CD8-positive, alpha-beta memory T cell (primary cell): ENCODE measurements around the gene ZNF544. TPM values are rescaled to one million over a fixed set of nuclear protein-coding genes. Genes with fewer than 3 reads are reported as not detected.
A peak's percentile ranks its signal among the peaks of the same experiment; 100 is the strongest.

Experiments used
- CTCF ChIA-PET: fragments of 350-600 bp; sonication (Branson Sonifier 250); formaldehyde crosslinking; loops from one replicate; lab custom pipeline; 2021; ENCODE audit warnings: antibody characterized with exemption; lab: Charles Lee
- POLR2A ChIA-PET: fragments of 350-600 bp; sonication (Branson Sonifier 250); formaldehyde crosslinking; loops from one replicate; lab custom pipeline; 2021; ENCODE audit warnings: antibody characterized with exemption; lab: Charles Lee
- DNase-seq, 5 donors: peaks; one replicate each; pipeline versions ENCODE4 v3.0.0 to v3.0.0-alpha.2; 2020 to 2022; ENCODE audit warnings: mixed read lengths in 1 of 5
- H3K27ac ChIP-seq: one replicate; pipeline ENCODE4 v1.7.0; 2013; ENCODE audit warnings: low read depth, mild to moderate bottlenecking, low read length, moderate library complexity
- H3K27me3 ChIP-seq: 2 replicates; pipeline ENCODE4 v1.7.0; 2013; ENCODE audit warnings: low read length, mild to moderate bottlenecking; ENCODE audit not compliant: insufficient read depth, poor library complexity, severe bottlenecking
- H3K36me3 ChIP-seq: 2 replicates; pipeline ENCODE4 v1.7.0; 2013; ENCODE audit warnings: mild to moderate bottlenecking, low read length, moderate library complexity; ENCODE audit not compliant: insufficient read depth
- H3K4me1 ChIP-seq: 2 replicates; pipeline ENCODE4 v1.7.0; 2013; ENCODE audit warnings: mild to moderate bottlenecking, low read length, moderate library complexity; ENCODE audit not compliant: insufficient read depth
- H3K4me3 ChIP-seq: 2 replicates; pipeline ENCODE4 v1.7.0; 2013; ENCODE audit warnings: mild to moderate bottlenecking, low read length
- H3K9me3 ChIP-seq: 2 replicates; pipeline ENCODE4 v1.7.0; 2013; ENCODE audit warnings: mild to moderate bottlenecking, low read length
- H3K27ac Mint-ChIP-seq, 8 donors: one replicate each; pipeline ENCODE4 v1.8.0; 2020 to 2021; ENCODE audit warnings: mixed read lengths in 8 of 8, mild to moderate bottlenecking in 6 of 8, inconsistent platforms in 3 of 8, moderate library complexity in 3 of 8
- H3K27me3 Mint-ChIP-seq, 2 donors: one replicate each; pipeline ENCODE4 v1.8.0; 2020 to 2021; ENCODE audit warnings: mixed read lengths in 2 of 2, mild to moderate bottlenecking in 1 of 2, moderate library complexity in 1 of 2
- H3K36me3 Mint-ChIP-seq, 3 donors: one replicate each; pipeline ENCODE4 v1.8.0; 2020 to 2021; ENCODE audit warnings: mixed read lengths in 3 of 3, inconsistent platforms in 1 of 3, mild to moderate bottlenecking in 1 of 3
- H3K4me1 Mint-ChIP-seq, 3 donors: one replicate each; pipeline ENCODE4 v1.8.0; 2020 to 2021; ENCODE audit warnings: mixed read lengths in 3 of 3, inconsistent platforms in 1 of 3, mild to moderate bottlenecking in 1 of 3
- H3K4me3 Mint-ChIP-seq, 7 donors: one replicate each; pipeline ENCODE4 v1.8.0; 2020 to 2021; ENCODE audit warnings: mixed read lengths in 7 of 7, mild to moderate bottlenecking in 6 of 7, moderate library complexity in 4 of 7, inconsistent platforms in 2 of 7
- H3K9me3 Mint-ChIP-seq, 5 donors: one replicate each; pipeline ENCODE4 v1.8.0; 2020 to 2022; ENCODE audit warnings: mixed read lengths in 5 of 5, mild to moderate bottlenecking in 3 of 5, moderate library complexity in 2 of 5, inconsistent platforms in 1 of 5
- polyA plus RNA-seq: library from polyadenylated mRNA; unstranded; fragments of 300-500 nt; fragmentation: Illumina TruSeq; gene quantifications from one replicate; pipeline ENCODE4 v1.2.3, GENCODE V29; 2021
- total RNA-seq, 2 experiments: library from RNA; stranded (reverse); gene quantifications; one replicate each; pipeline ENCODE4 v1.2.3, GENCODE V29; 2021

The ZNF544 gene
- total RNA-seq, result 10 to 100 TPM; 51.8 to 56.8 TPM
- polyA plus RNA-seq, result 29.2 TPM

- Mint-ChIP-seq H3K36me3 (peaks cover 34 to 54% (median 50%) of the 10 kb centered on the region in 3 donors), H3K4me3 (peak within 1 kb of the TSS; percentile 87 to 98 (median 95))
These were observed at the start of gene ZNF544 for GRCh38 chr19:58228585-58229254. TSS of gene ZNF544 (plus strand) at chr19:58228914. CDS start at chr19:58244024, 15,110 bp downstream.

GRCh38 chr19:58181902-58182576, 46.7 kb upstream of the ZNF544 start:
- peak overlapping the region; percentile 32 to 100 (median 98) for H3K27ac Mint-ChIP-seq
- H3K36me3 Mint-ChIP-seq, result peaks cover 17 to 68% (median 64%) of the 10 kb centered on the region in 3 donors
- peak overlapping the region; percentile 100 for H3K4me3 ChIP-seq
- peak; percentile 41 to 77 (median 44) for DNase-seq
- no peaks in the 10 kb centered on the region for H3K27me3 ChIP-seq
- peaks cover 37% of the 10 kb centered on the region for H3K9me3 ChIP-seq
- peaks cover 17% of the 10 kb centered on the region for H3K4me1 ChIP-seq
- H3K4me3 Mint-ChIP-seq, result peak overlapping the region; percentile 89 to 97 (median 91)
- ChIA-PET CTCF (interaction anchor here (0.7 to 1.3 kb wide), 2 partner anchors 123 to 338 kb away, joined by 3 to 5 read pairs; partner anchors contain the start of genes ERVK3-1 and ZBTB45), POLR2A (no interaction called here)
- peak overlapping the region; percentile 98 for H3K27ac ChIP-seq
- H3K4me1 Mint-ChIP-seq, result peaks cover 20 to 38% (median 26%) of the 10 kb centered on the region in 3 donors
- peaks cover 27 to 91% (median 87%) of the 10 kb centered on the region in 5 donors for H3K9me3 Mint-ChIP-seq
- peaks cover 0 to 8% of the 10 kb centered on the region in 2 donors for H3K27me3 Mint-ChIP-seq
- peaks cover 13% of the 10 kb centered on the region for H3K36me3 ChIP-seq

More at GRCh38 chr19:58228585-58229254, at the start of gene ZNF544:
- DNase-seq, result peak; percentile 18 to 62 (median 36)
- Mint-ChIP-seq H3K4me1 (peaks cover 33 to 46% (median 41%) of the 10 kb centered on the region in 3 donors), H3K9me3 (peaks cover 10 to 44% (median 15%) of the 10 kb centered on the region in 5 donors), H3K27me3 (peaks cover 0 to 1% of the 10 kb centered on the region in 2 donors), H3K27ac (peak within 1 kb of the TSS; percentile 29 to 93 (median 82))
- Histone ChIP-seq H3K27ac (peak within 1 kb of the TSS; percentile 55), H3K9me3 (no peaks in the 10 kb centered on the region), H3K4me1 (peaks cover 11% of the 10 kb centered on the region), H3K36me3 (peaks cover 22% of the 10 kb centered on the region), H3K27me3 (no peaks in the 10 kb centered on the region), H3K4me3 (peak within 1 kb of the TSS; percentile 66)
- CTCF ChIA-PET, result interaction anchor here (0.9 to 1.1 kb wide), 3 partner anchors 17 to 411 kb away, joined by 3 to 4 read pairs (median 3); no protein-coding TSS in a partner anchor
- POLR2A ChIA-PET, result interaction anchor here (1.3 kb wide), 1 partner anchor 45 kb away, joined by 7 read pairs; the partner anchor contains the start of gene ZNF274

DNA sequence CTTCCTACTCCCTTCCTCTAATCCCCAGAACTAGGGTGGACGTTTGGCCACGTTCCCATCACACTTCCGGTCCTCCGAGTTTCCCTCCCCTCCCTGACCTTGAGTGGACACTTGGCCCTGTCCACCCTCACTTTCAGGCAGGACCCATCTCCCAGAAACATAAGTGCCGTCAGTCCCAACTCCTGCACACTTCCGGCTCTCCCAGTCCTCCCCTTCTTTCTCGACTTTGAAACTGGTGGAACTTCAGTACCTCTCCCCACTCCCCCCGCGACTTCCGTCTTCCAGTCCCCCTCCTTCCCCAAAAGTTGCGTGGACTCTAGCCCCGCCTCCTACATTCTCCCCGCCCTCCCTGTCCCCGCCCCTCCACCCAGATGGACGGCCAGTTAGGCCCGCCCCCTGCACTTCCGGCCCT, 46.1 kb upstream of the ZNF544 start:
- POLR2A ChIA-PET, result interaction anchor here (0.5 to 2.6 kb wide), 13 partner anchors 13 to 991 kb away, joined by 3 to 8 read pairs (median 4); partner anchors contain the start of genes ERVK3-1, MZF1, ZBTB45 and ZNF497
- Histone ChIP-seq H3K36me3 (peaks cover 18% of the 10 kb centered on the region), H3K9me3 (peaks cover 41% of the 10 kb centered on the region), H3K4me1 (peaks cover 17% of the 10 kb centered on the region), H3K27me3 (no peaks in the 10 kb centered on the region), H3K4me3 (peak overlapping the region; percentile 100), H3K27ac (peak overlapping the region; percentile 98)
- DNase-seq, result peak in 3 of 5 donors; percentile 80 to 94 (median 81)
- peaks cover 23 to 91% (median 86%) of the 10 kb centered on the region in 5 donors for H3K9me3 Mint-ChIP-seq
- H3K4me1 Mint-ChIP-seq, result peaks cover 20 to 38% (median 26%) of the 10 kb centered on the region in 3 donors
- H3K36me3 Mint-ChIP-seq, result peaks cover 17 to 68% (median 65%) of the 10 kb centered on the region in 3 donors
- peak overlapping the region; percentile 95 to 100 (median 99) for H3K27ac Mint-ChIP-seq
- peaks cover 0 to 8% of the 10 kb centered on the region in 2 donors for H3K27me3 Mint-ChIP-seq
- H3K4me3 Mint-ChIP-seq, result peak overlapping the region; percentile 89 to 97 (median 91)
- CTCF ChIA-PET, result interaction anchor here (0.7 to 1.3 kb wide), 2 partner anchors 123 to 337 kb away, joined by 3 to 5 read pairs; partner anchors contain the start of genes ERVK3-1 and ZBTB45

GRCh38 chr19:58182989-58183816, 45.5 kb upstream of the ZNF544 start, which contains the start of gene ZNF274:
TSS of gene ZNF274 (plus strand) at chr19:58183061. CDS start at chr19:58183966, 905 bp downstream.
- H3K4me3 ChIP-seq, result peak within 1 kb of the TSS; percentile 100
- peaks cover 19 to 69% (median 65%) of the 10 kb centered on the region in 3 donors for H3K36me3 Mint-ChIP-seq
- H3K27ac Mint-ChIP-seq, result peak within 1 kb of the TSS; percentile 95 to 100 (median 99)
- ChIA-PET CTCF (interaction anchor here (1.3 kb wide), 1 partner anchor 10 kb away, joined by 4 read pairs; no protein-coding TSS in a partner anchor), POLR2A (interaction anchor here (0.5 to 2.6 kb wide), 18 partner anchors 13 to 1804 kb away, joined by 3 to 9 read pairs (median 5); partner anchors contain the start of genes ERVK3-1, MZF1, ZBTB45 and ZNF497)
- peaks cover 40% of the 10 kb centered on the region for H3K9me3 ChIP-seq
- peaks cover 20 to 38% (median 26%) of the 10 kb centered on the region in 3 donors for H3K4me1 Mint-ChIP-seq
- H3K27ac ChIP-seq, result peak within 1 kb of the TSS; percentile 98
- H3K4me1 ChIP-seq, result peaks cover 17% of the 10 kb centered on the region
- peak; percentile 88 to 95 (median 92) for DNase-seq
- peak within 1 kb of the TSS; percentile 89 to 97 (median 91) for H3K4me3 Mint-ChIP-seq
- peaks cover 23 to 91% (median 86%) of the 10 kb centered on the region in 5 donors for H3K9me3 Mint-ChIP-seq
- H3K36me3 ChIP-seq, result peaks cover 21% of the 10 kb centered on the region
- peaks cover 0 to 8% of the 10 kb centered on the region in 2 donors for H3K27me3 Mint-ChIP-seq
- no peaks in the 10 kb centered on the region for H3K27me3 ChIP-seq

GRCh38 chr19:58183817-58184215, 44.9 kb upstream of the ZNF544 start:
- POLR2A ChIA-PET, result interaction anchor here (0.8 to 2.6 kb wide), 14 partner anchors 12 to 794 kb away, joined by 3 to 9 read pairs (median 6); partner anchors contain the start of genes ERVK3-1, ZBTB45, ZNF497 and ZNF544
- Histone ChIP-seq H3K4me1 (peaks cover 17% of the 10 kb centered on the region), H3K9me3 (peaks cover 38% of the 10 kb centered on the region), H3K36me3 (peaks cover 22% of the 10 kb centered on the region), H3K27ac (peak overlapping the region; percentile 98), H3K4me3 (peak overlapping the region; percentile 100), H3K27me3 (no peaks in the 10 kb centered on the region)
- H3K9me3 Mint-ChIP-seq, result peaks cover 24 to 90% (median 86%) of the 10 kb centered on the region in 5 donors
- no peak for DNase-seq
- H3K36me3 Mint-ChIP-seq, result peaks cover 19 to 73% (median 66%) of the 10 kb centered on the region in 3 donors
- peaks cover 0 to 8% of the 10 kb centered on the region in 2 donors for H3K27me3 Mint-ChIP-seq
- peak overlapping the region; percentile 89 to 97 (median 91) for H3K4me3 Mint-ChIP-seq
- CTCF ChIA-PET, result interaction anchor here (1.3 kb wide), 1 partner anchor 10 kb away, joined by 4 read pairs; no protein-coding TSS in a partner anchor
- peak overlapping the region; percentile 83 to 100 (median 98) for H3K27ac Mint-ChIP-seq
- H3K4me1 Mint-ChIP-seq, result peaks cover 20 to 38% (median 26%) of the 10 kb centered on the region in 3 donors

DNA sequence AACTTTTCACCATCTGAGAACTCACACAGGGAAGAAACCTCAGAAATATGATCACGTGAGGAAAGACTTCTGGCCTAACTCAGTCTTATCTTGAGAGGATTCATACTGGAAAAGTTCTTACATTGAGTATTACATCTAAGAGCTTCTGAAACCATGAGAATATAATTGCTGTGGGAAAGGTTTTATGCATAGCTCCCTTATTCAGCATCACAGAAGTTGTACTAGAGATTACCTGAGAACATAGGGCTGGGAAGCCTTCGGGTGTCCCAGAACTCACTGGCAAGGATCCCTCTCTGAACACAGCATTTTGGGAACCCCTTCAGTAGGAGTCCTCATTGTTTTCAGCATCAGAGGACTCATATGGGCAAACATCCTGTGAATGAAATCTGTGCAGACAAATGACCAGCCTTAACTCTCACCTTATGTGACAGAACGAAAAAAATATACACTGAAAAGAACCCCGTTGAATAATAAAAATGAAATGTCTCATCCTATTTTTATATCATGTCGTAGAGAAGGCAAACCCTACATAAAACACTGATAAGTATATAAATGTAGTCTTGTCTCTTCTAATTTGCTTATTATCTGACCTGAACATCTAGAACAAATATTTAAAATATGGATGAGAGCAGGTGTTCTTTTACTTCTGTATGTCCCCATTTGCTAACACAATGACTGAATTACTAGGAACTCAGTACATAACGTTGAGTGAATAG, 31.7 kb upstream of the ZNF544 start:
- DNase-seq, result peak in 1 of 5 donors; percentile 21
- no peaks in the 10 kb centered on the region for H3K27me3 Mint-ChIP-seq
- ChIA-PET CTCF (no interaction called here), POLR2A (no interaction called here)
- no peaks in the 10 kb centered on the region for H3K4me1 ChIP-seq
- H3K27me3 ChIP-seq, result no peaks in the 10 kb centered on the region
- H3K27ac Mint-ChIP-seq, result no peak overlapping the region
- peaks cover 88% of the 10 kb centered on the region for H3K9me3 ChIP-seq
- H3K4me3 ChIP-seq, result peak overlapping the region; percentile 13
- H3K9me3 Mint-ChIP-seq, result peaks cover 41 to 96% (median 89%) of the 10 kb centered on the region in 5 donors
- no peak overlapping the region for H3K27ac ChIP-seq
- no peak overlapping the region for H3K4me3 Mint-ChIP-seq
- peaks cover 62% of the 10 kb centered on the region for H3K36me3 ChIP-seq
- peaks cover 35 to 86% (median 86%) of the 10 kb centered on the region in 3 donors for H3K36me3 Mint-ChIP-seq
- peaks cover 0 to 4% (median 4%) of the 10 kb centered on the region in 3 donors for H3K4me1 Mint-ChIP-seq
